Activated CD4-positive, alpha-beta T cell treated with anti-CD3 and anti-CD28 coated beads for 36 hours (primary cell): ENCODE data around the gene ZNF217. TPM values are rescaled to one million over a fixed set of nuclear protein-coding genes. Genes with fewer than 3 reads are reported as not detected.

Experiments used
- ATAC-seq: fragments of 200-7000 bp; cut with Tn5 transposase; one replicate; pipeline ENCODE4 v1.10.0; 2021; ENCODE audit warnings: mild to moderate bottlenecking, moderate library complexity
- CTCF ChIA-PET: fragments of 350-600 bp; sonication (Branson Sonifier 250); formaldehyde crosslinking; loops from one replicate; lab custom pipeline; 2021; ENCODE audit warnings: antibody characterized with exemption; lab: Charles Lee
- POLR2A ChIA-PET: fragments of 350-600 bp; sonication (Branson Sonifier 250); formaldehyde crosslinking; loops from one replicate; lab custom pipeline; 2021; ENCODE audit warnings: antibody characterized with exemption, inconsistent platforms; lab: Charles Lee
- DNase-seq: peaks from one replicate; pipeline ENCODE4 v3.0.0-alpha.2; 2020
- H3K27ac Mint-ChIP-seq: one replicate; pipeline ENCODE4 v1.8.0; 2021; ENCODE audit warnings: mixed read lengths
- H3K27me3 Mint-ChIP-seq: one replicate; pipeline ENCODE4 v1.8.0; 2021; ENCODE audit warnings: mixed read lengths
- H3K36me3 Mint-ChIP-seq: one replicate; pipeline ENCODE4 v1.8.0; 2021; ENCODE audit warnings: low read depth, mixed read lengths
- H3K4me1 Mint-ChIP-seq: one replicate; pipeline ENCODE4 v1.8.0; 2021; ENCODE audit warnings: mixed read lengths
- H3K4me3 Mint-ChIP-seq: one replicate; pipeline ENCODE4 v1.8.0; 2021; ENCODE audit warnings: mild to moderate bottlenecking, moderate library complexity, mixed read lengths
- H3K9me3 Mint-ChIP-seq: one replicate; pipeline ENCODE4 v1.8.0; 2021; ENCODE audit warnings: low read depth, mixed read lengths
- intact Hi-C, 2 experiments: fragments of 100-400 bp; cut with DNase I in 1 of 2; cut with micrococcal nuclease in 1 of 2; formaldehyde crosslinking; loops; one replicate each; pipeline versions ENCODE4 v1.14.2 to v1.15.1; 2022 to 2024; cut with DNase I, micrococcal nuclease
- total RNA-seq, 2 experiments: library from RNA; stranded (reverse); gene quantifications; one replicate each; pipeline ENCODE4 v1.2.3, GENCODE V29; 2021

The ZNF217 gene
- total RNA-seq, 2 experiments from 2014 or later, result 41.5 to 45.6 TPM

DNA sequence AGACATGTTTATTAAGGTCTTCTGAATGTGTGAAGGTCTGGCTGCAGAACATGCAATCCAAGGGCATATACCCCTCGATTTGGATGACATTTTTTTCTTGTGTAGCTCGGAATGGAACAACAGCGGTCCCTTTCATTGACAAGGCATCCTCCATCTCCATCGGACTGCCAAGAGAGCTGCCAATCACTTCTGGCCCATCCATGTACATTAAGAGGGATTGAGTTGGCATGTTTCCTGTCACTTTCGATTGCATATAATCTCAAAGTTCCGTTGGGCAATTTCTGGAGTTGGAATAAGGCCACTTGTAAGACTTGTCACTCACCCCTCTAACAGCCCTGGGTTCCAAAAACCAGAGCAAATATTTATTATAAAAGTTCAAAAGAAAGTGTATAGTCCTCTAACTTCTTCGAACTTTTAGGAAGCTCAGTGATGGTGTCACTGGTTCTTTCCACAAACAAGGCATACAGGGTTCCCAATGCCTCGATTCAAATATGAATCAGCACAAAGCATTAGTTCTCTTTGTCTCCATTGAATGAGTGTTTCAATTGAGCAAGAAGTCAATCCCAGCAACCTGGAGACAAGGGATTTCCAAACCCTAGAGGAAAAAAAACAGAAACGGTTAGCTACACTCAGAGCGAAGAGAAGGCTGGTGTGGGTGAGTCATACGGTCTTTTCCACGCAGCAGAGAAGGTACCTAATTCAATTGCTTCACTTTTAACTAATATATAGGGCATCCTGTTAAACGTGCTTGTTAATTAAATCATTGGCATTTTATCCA, 10.9 kb downstream of the ZNF217 start:
- peak; percentile 62 for ATAC-seq
- Mint-ChIP-seq H3K27ac (peak overlapping the region; percentile 83), H3K36me3 (peaks cover 58% of the 10 kb centered on the region), H3K9me3 (no peaks in the 10 kb centered on the region), H3K27me3 (no peaks in the 10 kb centered on the region), H3K4me3 (peak overlapping the region; percentile 70), H3K4me1 (peaks cover 87% of the 10 kb centered on the region)
- ChIA-PET CTCF (interaction anchor here (0.5 to 2.5 kb wide), 8 partner anchors 14 to 367 kb away, joined by 3 to 10 read pairs (median 4); no protein-coding TSS in a partner anchor), POLR2A (interaction anchor here (0.5 to 1.1 kb wide), 4 partner anchors 23 to 1277 kb away, joined by 3 to 4 read pairs (median 4); no protein-coding TSS in a partner anchor)
- DNase-seq, result peak; percentile 71
- intact Hi-C loops, result loop anchor here in 1 of 2 experiments (1.0 to 5.0 kb wide), 2 partner anchors 40 to 61 kb away; no protein-coding TSS in a partner anchor

- ATAC-seq, result no peak
- DNase-seq, result no peak
- ChIA-PET CTCF (interaction anchor here (1.0 to 2.5 kb wide), 6 partner anchors 15 to 368 kb away, joined by 3 to 10 read pairs (median 4); no protein-coding TSS in a partner anchor), POLR2A (interaction anchor here (0.8 to 1.0 kb wide), 2 partner anchors 23 to 487 kb away, joined by 3 to 4 read pairs; no protein-coding TSS in a partner anchor)
- Mint-ChIP-seq H3K4me3 (peak overlapping the region; percentile 70), H3K27ac (peak overlapping the region; percentile 83), H3K36me3 (peaks cover 63% of the 10 kb centered on the region), H3K27me3 (no peaks in the 10 kb centered on the region), H3K9me3 (no peaks in the 10 kb centered on the region), H3K4me1 (peaks cover 92% of the 10 kb centered on the region)
- intact Hi-C loops, result loop anchor here in 1 of 2 experiments (5.0 kb wide), 1 partner anchor 40 kb away; no protein-coding TSS in a partner anchor
These were observed 11.4 kb downstream of the ZNF217 start for GRCh38 chr20:53582251-53582570.

DNA sequence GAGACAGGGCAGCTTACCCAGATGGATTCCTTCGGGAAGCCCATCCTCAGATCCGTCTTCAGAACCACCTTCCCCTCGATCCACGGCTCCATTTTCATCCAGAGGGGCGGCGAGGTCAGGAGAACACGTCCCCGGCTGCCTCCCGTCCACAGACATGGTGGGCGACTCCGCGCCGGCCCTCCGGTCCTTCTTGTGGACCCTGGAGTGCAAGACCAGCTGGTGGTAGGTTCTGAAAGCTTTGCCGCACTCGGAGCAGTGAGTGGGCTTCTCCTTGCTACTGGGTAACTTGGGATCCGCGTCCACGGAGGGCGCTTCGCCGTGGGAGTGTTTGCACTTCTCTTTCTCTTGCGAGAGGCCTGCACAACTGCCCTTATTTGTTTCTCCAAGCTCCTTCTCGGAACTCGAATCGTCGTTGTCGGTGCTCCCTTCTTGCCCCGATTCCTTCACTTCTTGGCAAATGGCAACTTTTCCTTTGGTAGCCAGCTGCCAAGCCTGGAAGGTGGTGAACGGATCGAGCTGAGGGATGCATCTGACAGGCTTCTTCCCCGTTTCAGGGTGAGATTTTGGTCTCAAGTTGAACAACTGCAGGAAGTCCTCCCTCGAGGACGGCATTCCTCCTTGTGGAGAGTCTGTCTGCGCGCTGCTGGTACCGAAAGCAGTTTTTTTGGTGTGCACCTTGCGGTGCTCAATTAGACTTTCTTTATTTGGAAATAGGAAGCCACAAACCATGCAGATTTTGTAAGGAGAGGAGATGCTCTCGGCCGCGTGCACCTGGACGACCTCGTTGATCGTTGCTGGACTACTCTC, 12.0 kb downstream of the ZNF217 start:
- Mint-ChIP-seq H3K27me3 (no peaks in the 10 kb centered on the region), H3K27ac (peak overlapping the region; percentile 83), H3K9me3 (no peaks in the 10 kb centered on the region), H3K4me1 (peaks cover 91% of the 10 kb centered on the region), H3K36me3 (peaks cover 69% of the 10 kb centered on the region), H3K4me3 (peak overlapping the region; percentile 70)
- DNase-seq (peak; percentile 36), ATAC-seq (no peak)
- CTCF ChIA-PET, result interaction anchor here (0.6 to 2.5 kb wide), 8 partner anchors 9 to 368 kb away, joined by 3 to 10 read pairs (median 4); no protein-coding TSS in a partner anchor
- POLR2A ChIA-PET, result interaction anchor here (1.0 kb wide), 1 partner anchor 24 kb away, joined by 3 read pairs; no protein-coding TSS in a partner anchor
- intact Hi-C loops, result loop anchor here in 1 of 2 experiments (5.0 kb wide), 1 partner anchor 41 kb away; no protein-coding TSS in a partner anchor

GRCh38 chr20:53580376-53581111, 13.1 kb downstream of the ZNF217 start:
- ATAC-seq (no peak), DNase-seq (no peak)
- intact Hi-C loops, result loop anchor here in 1 of 2 experiments (1.0 to 5.0 kb wide), 2 partner anchors 42 to 289 kb away; no protein-coding TSS in a partner anchor
- H3K4me1 Mint-ChIP-seq, result peaks cover 90% of the 10 kb centered on the region
- CTCF ChIA-PET, result interaction anchor here (0.8 to 3.9 kb wide), 22 partner anchors 14 to 364 kb away, joined by 3 to 36 read pairs (median 4); partner anchors contain the start of gene ZNF217
- peak overlapping the region; percentile 83 for H3K27ac Mint-ChIP-seq
- POLR2A ChIA-PET, result interaction anchor here (1.3 kb wide), 1 partner anchor 11 kb away, joined by 3 read pairs; no protein-coding TSS in a partner anchor
- H3K4me3 Mint-ChIP-seq, result peak overlapping the region; percentile 70
- no peaks in the 10 kb centered on the region for H3K9me3 Mint-ChIP-seq
- peaks cover 72% of the 10 kb centered on the region for H3K36me3 Mint-ChIP-seq
- H3K27me3 Mint-ChIP-seq, result no peaks in the 10 kb centered on the region

DNA sequence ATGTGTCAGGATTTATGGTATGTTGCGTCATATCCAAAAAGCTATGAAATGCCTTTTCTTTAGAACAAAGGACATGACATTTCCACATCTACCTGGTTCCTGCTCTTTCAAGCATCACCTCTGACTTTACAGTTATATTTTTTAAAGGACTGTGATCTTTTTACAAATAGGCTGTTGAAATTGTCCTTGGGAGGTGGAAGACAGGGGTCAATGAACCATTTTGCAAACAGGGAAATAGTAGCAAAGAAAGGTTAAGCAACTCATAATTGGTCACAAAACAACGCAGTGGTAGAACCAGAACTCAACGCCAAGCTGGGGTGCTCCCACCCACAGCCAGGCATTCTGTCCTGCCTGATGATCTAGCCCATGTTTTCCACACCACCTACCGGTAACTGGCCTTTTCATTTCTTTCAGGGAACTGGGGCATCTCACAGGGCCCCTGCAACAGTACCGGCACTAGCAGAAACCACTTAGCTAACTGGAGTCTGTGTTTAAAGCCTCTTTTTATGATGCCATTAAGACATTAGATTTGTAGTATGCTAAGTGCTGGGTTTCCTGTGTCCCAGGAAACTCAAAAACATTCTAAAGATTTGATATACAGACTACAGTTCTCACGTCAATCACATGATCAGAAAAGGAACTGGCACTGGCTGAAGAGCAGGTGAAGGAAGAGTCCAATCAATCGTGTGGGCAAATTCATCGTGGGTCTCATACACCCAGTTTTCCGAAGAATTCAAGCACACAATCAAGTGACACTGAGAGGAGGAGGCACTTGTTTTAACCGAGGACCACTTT, 13.9 kb downstream of the ZNF217 start:
- intact Hi-C loops, result loop anchor here (1.0 to 10.0 kb wide), 14 partner anchors 13 to 625 kb away; partner anchors contain the start of gene PFDN4 (in 1 of the 2)
- peak; percentile 24 for ATAC-seq
- peak overlapping the region; percentile 70 for H3K4me3 Mint-ChIP-seq
- peaks cover 92% of the 10 kb centered on the region for H3K4me1 Mint-ChIP-seq
- H3K9me3 Mint-ChIP-seq, result no peaks in the 10 kb centered on the region
- CTCF ChIA-PET, result interaction anchor here (0.6 to 3.9 kb wide), 30 partner anchors 9 to 482 kb away, joined by 3 to 36 read pairs (median 4); partner anchors contain the start of gene ZNF217
- POLR2A ChIA-PET, result interaction anchor here (0.5 to 1.3 kb wide), 5 partner anchors 12 to 320 kb away, joined by 3 to 4 read pairs (median 3); no protein-coding TSS in a partner anchor
- no peaks in the 10 kb centered on the region for H3K27me3 Mint-ChIP-seq
- peak overlapping the region; percentile 83 for H3K27ac Mint-ChIP-seq
- H3K36me3 Mint-ChIP-seq, result peaks cover 75% of the 10 kb centered on the region
- DNase-seq, result peak; percentile 42

- Mint-ChIP-seq H3K4me1 (peaks cover 93% of the 10 kb centered on the region), H3K27me3 (no peaks in the 10 kb centered on the region), H3K9me3 (no peaks in the 10 kb centered on the region), H3K4me3 (peak overlapping the region; percentile 70), H3K36me3 (peaks cover 78% of the 10 kb centered on the region), H3K27ac (peak overlapping the region; percentile 83)
- ChIA-PET CTCF (interaction anchor here (0.6 to 3.9 kb wide), 30 partner anchors 10 to 483 kb away, joined by 3 to 36 read pairs (median 4); partner anchors contain the start of gene ZNF217), POLR2A (interaction anchor here (0.6 to 1.3 kb wide), 4 partner anchors 12 to 320 kb away, joined by 3 to 4 read pairs (median 3); no protein-coding TSS in a partner anchor)
- DNase-seq, result no peak
- intact Hi-C loops, result loop anchor here (1.0 to 10.0 kb wide), 13 partner anchors 13 to 626 kb away; partner anchors contain the start of gene PFDN4 (in 1 of the 2)
- peak; percentile 14 for ATAC-seq
These were observed 14.4 kb downstream of the ZNF217 start for GRCh38 chr20:53579266-53579580.

DNA sequence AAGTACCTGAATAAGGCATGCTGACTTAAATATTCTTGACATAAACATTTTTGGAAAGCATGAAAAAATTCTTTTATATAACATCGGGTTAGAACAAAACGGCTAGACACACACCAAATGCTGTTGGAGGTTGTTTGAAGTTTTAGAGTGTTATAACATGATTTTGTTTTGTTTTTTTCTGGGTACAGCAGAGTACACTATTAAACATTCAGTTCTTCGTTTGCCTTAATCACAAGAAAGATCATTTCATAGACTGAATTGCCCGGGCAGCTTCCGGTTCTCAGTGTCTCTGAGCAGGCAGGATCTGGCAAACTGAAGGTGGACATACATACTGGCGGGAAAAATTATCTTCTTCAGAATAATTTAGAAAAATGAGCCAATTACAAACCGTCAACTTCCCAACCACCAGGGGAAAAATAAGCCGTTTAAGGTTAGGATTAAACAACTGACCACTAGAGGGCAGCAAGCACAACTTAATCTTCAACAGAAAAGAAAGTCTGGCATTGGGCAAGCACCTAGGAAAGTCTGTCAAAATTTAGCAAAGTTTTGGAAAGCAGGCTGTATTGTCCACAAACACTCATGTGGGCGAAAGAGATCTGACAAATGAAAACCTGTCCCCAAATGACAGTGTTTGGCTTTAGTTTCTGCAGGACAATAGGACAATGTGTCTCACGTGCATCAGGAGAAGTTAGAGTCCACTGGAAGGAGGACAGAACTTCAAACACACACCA, 15.0 kb downstream of the ZNF217 start:
- Mint-ChIP-seq H3K9me3 (no peaks in the 10 kb centered on the region), H3K27me3 (no peaks in the 10 kb centered on the region), H3K27ac (peak overlapping the region; percentile 83), H3K4me1 (peaks cover 91% of the 10 kb centered on the region), H3K4me3 (peak overlapping the region; percentile 70), H3K36me3 (peaks cover 82% of the 10 kb centered on the region)
- ChIA-PET CTCF (interaction anchor here (0.6 to 3.9 kb wide), 36 partner anchors 10 to 372 kb away, joined by 3 to 36 read pairs (median 4); partner anchors contain the start of gene ZNF217), POLR2A (interaction anchor here (0.9 to 1.3 kb wide), 2 partner anchors 13 to 321 kb away, joined by 3 read pairs; no protein-coding TSS in a partner anchor)
- intact Hi-C loops, result loop anchor here (1.0 to 10.0 kb wide), 14 partner anchors 14 to 626 kb away; partner anchors contain the start of gene PFDN4 (in 1 of the 2)
- DNase-seq (peak; percentile 62), ATAC-seq (peak; percentile 45)

DNA sequence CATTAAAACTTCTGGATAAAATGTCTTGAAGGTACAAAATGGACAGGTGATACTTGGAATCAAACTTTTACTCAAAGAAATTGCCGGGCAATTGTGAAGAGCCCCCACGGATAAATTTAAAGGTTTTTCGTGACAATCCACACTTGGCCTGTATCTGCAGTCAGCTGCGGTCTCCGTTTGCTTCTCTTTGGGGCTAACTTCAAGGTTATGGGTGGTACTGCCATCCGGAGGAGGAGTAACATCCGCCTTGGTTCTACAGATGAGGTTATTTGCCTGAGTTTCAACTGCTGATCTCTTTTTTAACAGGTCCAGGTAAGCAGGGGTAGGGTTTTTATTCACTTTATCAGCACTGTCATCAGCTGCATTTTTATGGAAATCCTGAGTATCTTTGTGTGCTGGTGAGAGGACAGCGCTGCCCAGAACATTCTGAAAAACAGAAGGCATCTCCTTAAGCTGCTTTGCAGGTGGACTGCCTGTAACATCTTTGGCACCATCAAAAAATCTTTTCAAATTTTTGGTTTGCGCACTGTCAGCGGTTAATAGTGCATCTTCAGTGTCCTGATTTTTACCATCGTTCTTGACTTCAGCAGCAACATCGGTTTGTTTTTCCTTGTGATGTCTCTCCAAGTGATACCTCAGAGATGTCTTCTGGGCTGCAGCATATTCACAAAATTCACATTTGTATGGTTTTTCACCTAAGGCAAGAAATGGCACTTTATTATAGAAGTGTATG, 16.9 kb downstream of the ZNF217 start:
- intact Hi-C loops, result loop anchor here (5.0 to 10.0 kb wide), 4 partner anchors 81 to 628 kb away; partner anchors contain the start of gene PFDN4 (in 1 of the 2)
- H3K4me1 Mint-ChIP-seq, result peaks cover 86% of the 10 kb centered on the region
- ATAC-seq, result no peak
- no peak overlapping the region for H3K4me3 Mint-ChIP-seq
- POLR2A ChIA-PET, result interaction anchor here (0.7 kb wide), 1 partner anchor 592 kb away, joined by 3 read pairs; no protein-coding TSS in a partner anchor
- peak overlapping the region; percentile 34 for H3K27ac Mint-ChIP-seq
- no peaks in the 10 kb centered on the region for H3K27me3 Mint-ChIP-seq
- H3K9me3 Mint-ChIP-seq, result no peaks in the 10 kb centered on the region
- H3K36me3 Mint-ChIP-seq, result peaks cover 83% of the 10 kb centered on the region
- CTCF ChIA-PET, result interaction anchor here (0.8 to 3.9 kb wide), 8 partner anchors 10 to 363 kb away, joined by 3 to 36 read pairs (median 4); no protein-coding TSS in a partner anchor
- DNase-seq, result no peak
